Fibroblast of skin of left biceps (primary cell): ENCODE measurements around the gene SUSD4.
"Not testable (repeated sequence)": the region's sequence is repeated elsewhere in the genome, so short reads cannot be mapped to it uniquely, and the experiment has no call there.

Experiments
- DNase-seq, 2 experiments: peaks; one replicate each; pipeline ENCODE4 v3.0.0-alpha.2; 2013; ENCODE audit warnings: low read depth in 2 of 2

The SUSD4 gene

DNA sequence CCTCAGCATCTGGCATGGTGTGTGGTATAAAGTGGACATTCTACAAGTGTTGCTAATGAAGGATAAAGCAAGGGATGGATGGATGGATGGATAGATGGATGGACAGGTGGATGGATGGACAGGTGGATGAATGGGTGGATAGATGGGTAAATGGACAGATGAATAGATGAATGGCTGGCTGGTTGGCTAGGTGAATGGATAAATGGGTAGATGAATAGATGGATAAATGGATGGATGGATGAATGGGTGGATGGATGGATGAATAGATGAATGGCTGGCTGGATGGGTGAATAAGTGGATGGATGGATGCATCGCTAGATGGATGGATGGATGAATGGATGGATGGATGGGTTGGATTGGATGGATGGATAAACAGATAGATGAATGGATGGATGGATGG, 66.2 kb downstream of the SUSD4 start:
- no peak for DNase-seq

- DNase-seq, result no peak
Observed at GRCh38 chr1:223291796-223292195, 72.2 kb downstream of the SUSD4 start.

DNA sequence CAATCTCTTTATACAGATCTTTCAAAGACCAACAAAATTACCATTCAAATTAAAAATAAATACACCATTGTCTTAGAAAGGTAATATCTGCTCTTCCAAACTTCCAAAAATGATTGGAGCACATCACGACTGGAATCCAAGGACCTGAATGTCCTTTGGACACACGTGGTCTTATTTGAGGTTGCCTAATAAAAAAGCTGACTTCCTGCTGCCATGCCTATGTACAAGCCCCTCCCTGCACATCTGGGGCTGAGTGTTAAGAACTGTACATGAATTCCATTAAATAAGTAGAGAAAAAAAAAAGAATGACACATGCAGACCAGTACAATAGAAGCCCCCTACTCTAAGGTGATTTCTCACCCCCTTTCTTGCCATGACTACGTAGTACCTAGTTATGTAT, 73.6 kb downstream of the SUSD4 start:
- DNase-seq, result no peak

DNA sequence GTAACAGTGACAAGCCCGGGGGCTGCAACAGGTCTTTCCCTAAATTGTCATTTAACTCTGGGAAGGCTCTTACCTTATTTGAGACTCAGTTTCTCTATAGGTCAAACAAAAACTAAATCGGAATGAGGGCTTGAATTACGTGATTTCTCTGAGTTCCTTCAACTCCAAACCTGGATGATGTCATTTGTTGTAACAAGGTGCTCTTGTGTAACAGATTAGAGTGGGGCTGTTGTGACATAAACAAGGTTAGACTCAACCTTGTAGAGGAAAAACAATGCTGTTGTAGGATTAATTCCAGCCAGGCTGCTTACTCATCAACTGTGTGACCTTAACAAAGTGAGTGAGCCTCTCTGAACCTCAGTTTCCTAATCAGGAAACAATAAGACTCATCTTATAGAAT, 74.4 kb downstream of the SUSD4 start:
- DNase-seq, result no peak

GRCh38 chr1:223288826-223289225, 75.2 kb downstream of the SUSD4 start:
- DNase-seq, result no peak

- DNase-seq, result no peak
Observed at GRCh38 chr1:223285452-223285851, 78.5 kb downstream of the SUSD4 start.

GRCh38 chr1:223283697-223284096, 80.3 kb downstream of the SUSD4 start:
- DNase-seq, result not testable (repeated sequence)

- DNase-seq, result not testable (repeated sequence)
Observed at GRCh38 chr1:223278311-223278710, 85.7 kb downstream of the SUSD4 start.

- DNase-seq, result no peak
Observed at GRCh38 chr1:223276029-223276428, 87.9 kb downstream of the SUSD4 start.

- no peak for DNase-seq
Observed at GRCh38 chr1:223273511-223273910, 90.5 kb downstream of the SUSD4 start.

GRCh38 chr1:223271085-223271781, 92.7 kb downstream of the SUSD4 start:
- no peak for DNase-seq

GRCh38 chr1:223270155-223270554, 93.8 kb downstream of the SUSD4 start:
- no peak for DNase-seq

DNA sequence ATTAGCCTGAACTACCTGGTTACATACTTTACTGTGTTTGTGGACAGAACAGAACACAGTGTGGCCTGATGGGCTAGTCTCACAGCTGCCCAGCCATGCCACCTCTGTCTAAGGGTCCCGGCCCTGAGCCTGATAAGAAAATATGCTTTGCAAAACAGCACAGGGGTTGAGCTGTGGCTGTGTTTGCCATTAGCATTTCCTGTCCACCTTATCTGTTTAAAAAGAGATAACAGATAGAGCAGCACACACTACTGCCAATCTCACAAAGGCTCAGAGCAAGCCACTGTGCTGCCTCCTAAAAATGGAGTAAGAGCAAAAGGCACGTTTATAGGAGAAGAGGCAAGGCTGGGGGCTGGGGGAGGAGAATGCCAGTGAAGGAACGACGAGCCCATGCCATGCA, 95.0 kb downstream of the SUSD4 start:
- no peak for DNase-seq

- DNase-seq, result no peak
Observed at GRCh38 chr1:223266632-223267172, 97.3 kb downstream of the SUSD4 start.

DNA sequence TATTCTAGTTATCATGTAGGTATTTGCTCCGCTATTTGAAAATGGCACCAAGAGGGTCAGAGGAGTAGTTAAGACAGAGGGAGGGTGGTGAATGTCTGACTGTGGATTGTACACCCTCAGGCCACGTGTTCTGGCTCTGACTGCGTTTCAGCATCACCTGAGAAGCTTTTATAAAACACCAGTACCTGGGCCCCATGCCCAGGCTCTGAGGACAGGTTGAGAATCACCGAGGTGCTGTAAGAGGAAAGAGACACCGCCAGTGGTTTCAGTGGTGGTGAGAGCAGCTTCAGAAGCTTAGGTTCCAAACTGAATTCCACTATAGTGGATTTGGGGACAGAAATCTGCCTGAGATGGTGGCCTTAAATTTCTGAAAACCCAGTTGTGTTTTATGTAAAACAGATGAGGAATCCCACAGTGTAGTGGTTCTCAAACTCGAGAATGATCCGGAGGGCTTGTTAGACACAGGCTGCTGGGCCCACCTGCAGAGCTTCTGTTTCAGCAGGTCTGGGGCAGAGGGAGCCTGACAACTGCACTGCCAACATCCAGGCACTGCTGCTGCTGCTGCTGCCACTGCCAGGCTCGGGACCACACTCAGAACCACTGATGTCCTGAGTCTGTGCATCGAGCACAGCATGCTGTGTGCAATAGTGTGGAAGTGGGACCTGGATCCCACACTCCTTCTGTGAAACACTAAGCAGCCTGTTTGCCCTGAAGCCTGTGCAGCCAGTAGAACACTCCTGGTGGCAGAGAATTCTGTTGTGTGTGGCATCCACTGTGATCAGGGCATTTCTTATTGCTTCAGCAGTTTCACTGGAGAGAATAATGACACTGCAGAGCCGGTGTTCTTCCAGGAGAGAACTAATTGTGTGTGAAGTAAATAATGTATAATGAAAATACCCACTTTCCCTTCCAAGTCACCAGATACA, 98.7 kb downstream of the SUSD4 start:
- no peak for DNase-seq

- no peak for DNase-seq
Observed at GRCh38 chr1:223264529-223264928, 99.4 kb downstream of the SUSD4 start.

- DNase-seq, result no peak
Observed at GRCh38 chr1:223261914-223262313, 102.1 kb downstream of the SUSD4 start.

DNA sequence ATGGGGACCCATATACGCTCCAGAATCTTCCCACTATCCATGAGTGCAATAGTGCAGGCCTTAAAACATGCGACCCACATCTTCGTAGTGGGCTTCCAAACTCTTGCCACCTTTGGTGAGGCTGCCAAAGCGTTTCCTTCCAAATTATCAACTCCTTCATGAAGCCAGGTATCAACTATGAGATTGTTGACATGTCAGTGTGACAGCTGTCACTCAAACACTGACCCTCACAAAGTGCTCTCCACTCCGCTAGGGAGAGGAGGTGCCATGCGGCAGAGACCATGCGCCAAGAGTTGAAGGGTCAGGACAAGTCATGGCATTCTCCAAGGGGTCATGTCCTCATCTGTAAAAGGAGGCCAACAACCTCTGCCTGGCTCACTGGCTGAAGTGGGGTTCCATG, 103.3 kb downstream of the SUSD4 start:
- no peak for DNase-seq

DNA sequence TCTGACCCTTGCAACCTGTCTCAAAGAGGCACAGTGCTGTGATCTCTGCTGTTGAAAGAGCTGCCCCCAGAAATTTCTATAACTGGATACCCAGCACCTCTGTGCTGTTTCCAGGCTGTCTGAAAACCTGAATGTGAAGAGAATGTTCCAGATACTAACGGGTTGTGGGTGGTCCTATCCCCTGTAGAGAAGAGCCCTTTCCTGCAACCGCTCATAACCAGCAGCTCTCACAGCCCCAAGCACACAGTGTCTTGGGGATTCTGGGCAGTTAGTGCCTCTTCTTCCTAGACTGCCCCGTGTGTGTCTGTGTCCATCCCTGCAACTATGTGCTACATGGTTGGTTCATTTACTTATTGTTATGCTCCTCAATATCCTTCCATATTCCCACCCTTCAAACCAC, 104.5 kb downstream of the SUSD4 start:
- no peak for DNase-seq

DNA sequence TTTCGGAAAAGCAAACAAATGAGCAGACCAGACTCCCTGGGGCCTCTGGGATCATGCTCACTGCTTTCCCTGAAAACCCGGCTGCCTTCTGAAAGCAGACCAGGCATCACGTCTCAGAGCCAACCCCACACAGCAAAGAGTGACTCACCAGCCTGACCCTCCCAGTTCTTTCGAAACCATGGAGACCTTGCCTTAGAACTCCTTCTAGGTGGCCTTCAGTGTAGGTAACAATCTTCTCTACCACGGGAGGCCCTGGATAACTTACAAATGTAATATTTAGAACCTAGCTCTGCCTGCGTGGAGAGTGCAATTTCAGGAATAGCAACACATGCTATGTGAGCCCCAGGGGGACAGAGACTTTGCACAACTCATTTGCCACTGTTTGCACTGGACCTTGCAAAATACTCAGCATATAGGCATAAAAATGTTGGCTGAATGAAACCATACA, 105.2 kb downstream of the SUSD4 start:
- peak; percentile 13 to 20 for DNase-seq

- DNase-seq, result no peak
Observed at GRCh38 chr1:223257856-223258550, 106.0 kb downstream of the SUSD4 start.

DNA sequence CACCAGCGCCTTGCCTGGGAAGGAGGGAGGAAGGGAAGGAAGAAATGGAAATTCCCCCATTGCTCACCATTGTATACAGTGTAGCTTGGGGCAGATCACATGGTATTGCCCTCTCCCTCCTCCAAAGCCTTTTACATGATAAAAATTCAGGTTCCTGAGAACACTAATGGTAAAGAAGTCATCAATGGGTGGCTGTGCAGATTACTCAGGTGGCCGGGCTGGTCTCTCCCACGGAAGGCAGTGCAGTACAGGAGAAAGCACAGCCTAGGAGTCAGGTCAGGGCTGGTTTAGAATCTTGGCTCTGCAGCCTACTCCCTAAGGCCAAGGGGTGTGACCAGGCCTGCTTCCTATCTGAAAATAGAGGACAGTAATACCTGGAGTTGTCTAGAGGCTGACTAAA, 107.9 kb downstream of the SUSD4 start:
- DNase-seq, result no peak
